GM06990 (cell line): ENCODE data around the gene ZNF865.
A peak's percentile ranks its signal among the peaks of the same experiment; 100 is the strongest.

Source experiments
- DNase-seq: peaks from one replicate; pipeline ENCODE4 v3.0.0-alpha.2; 2011; ENCODE audit not compliant: insufficient read length; ENCODE audit errors: extremely low read depth
- H3K27me3 ChIP-seq: replicated peaks from 2 replicates; pipeline ENCODE4 v1.6.0; 2011; ENCODE audit warnings: low read length; ENCODE audit not compliant: control insufficient read depth, insufficient read depth
- H3K36me3 ChIP-seq: 2 replicates; pipeline ENCODE4 v1.5.1; 2011; ENCODE audit warnings: low read length; ENCODE audit not compliant: control insufficient read depth, insufficient read depth
- H3K4me3 ChIP-seq: replicated peaks from 2 replicates; pipeline ENCODE4 v1.5.1; 2011; ENCODE audit warnings: low read depth, mild to moderate bottlenecking, control low read depth, low read length
- CTCF ChIP-seq: IDR thresholded peaks from 2 replicates; pipeline ENCODE4 v1.5.1; 2011; ENCODE audit warnings: low read length, control low read depth, mild to moderate bottlenecking, inconsistent platforms; ENCODE audit not compliant: insufficient read depth, poor library complexity, severe bottlenecking

Gene ZNF865

GRCh38 chr19:55645512-55645881, 40.0 kb downstream of the ZNF865 start:
- no peak for TF ChIP-seq CTCF
- H3K27me3 ChIP-seq: no peaks in the 10 kb centered on the region
- peaks cover 11% of the 10 kb centered on the region for H3K36me3 ChIP-seq
- DNase-seq: no peak
- H3K4me3 ChIP-seq: peak overlapping the region; percentile 90

- no peak for DNase-seq
- TF ChIP-seq CTCF: no peak
- Histone ChIP-seq H3K36me3 (peaks cover 11% of the 10 kb centered on the region), H3K27me3 (no peaks in the 10 kb centered on the region), H3K4me3 (peak overlapping the region; percentile 83)
These were observed 41.7 kb downstream of the ZNF865 start for GRCh38 chr19:55646889-55647731.

GRCh38 chr19:55647732-55648584, 42.5 kb downstream of the ZNF865 start, which contains the start of gene CCDC106:
TSS of gene CCDC106 (plus strand) at chr19:55648212. CDS start at chr19:55649047, 835 bp downstream.
- Histone ChIP-seq H3K27me3 (no peaks in the 10 kb centered on the region), H3K4me3 (peak within 1 kb of the TSS; percentile 83), H3K36me3 (peaks cover 15% of the 10 kb centered on the region)
- peak; percentile 85 for DNase-seq
- no peak for TF ChIP-seq CTCF

GRCh38 chr19:55648585-55649267, 43.3 kb downstream of the ZNF865 start:
- peaks cover 15% of the 10 kb centered on the region for H3K36me3 ChIP-seq
- H3K27me3 ChIP-seq: no peaks in the 10 kb centered on the region
- no peak for DNase-seq
- no peak for TF ChIP-seq CTCF
- peak overlapping the region; percentile 83 for H3K4me3 ChIP-seq

GRCh38 chr19:55649268-55650125, 44.0 kb downstream of the ZNF865 start:
- peak overlapping the region; percentile 83 for H3K4me3 ChIP-seq

More at GRCh38 chr19:55649268-55650125, 44.0 kb downstream of the ZNF865 start:
- peaks cover 15% of the 10 kb centered on the region for H3K36me3 ChIP-seq
- no peak for TF ChIP-seq CTCF
- DNase-seq: no peak
- no peaks in the 10 kb centered on the region for H3K27me3 ChIP-seq
